Endothelial cell (in vitro differentiated cells): ENCODE data around the gene CCAR1. TPM values are rescaled to one million over a fixed set of nuclear protein-coding genes. Genes with fewer than 3 reads are reported as not detected.
"Not testable (repeated sequence)": the region's sequence is repeated elsewhere in the genome, so short reads cannot be mapped to it uniquely, and the experiment has no call there.

Source experiments
- DNase-seq: peaks from one replicate; pipeline ENCODE4 v3.0.0; 2021; ENCODE audit warnings: low spot score
- H3K27ac Mint-ChIP-seq: one replicate; pipeline ENCODE4 v1.8.0; 2021; ENCODE audit warnings: mixed read lengths, inconsistent platforms; ENCODE audit not compliant: unreplicated experiment
- H3K27me3 Mint-ChIP-seq: one replicate; pipeline ENCODE4 v1.8.0; 2021; ENCODE audit warnings: mild to moderate bottlenecking, moderate library complexity, mixed read lengths, inconsistent platforms; ENCODE audit not compliant: unreplicated experiment
- H3K36me3 Mint-ChIP-seq: one replicate; pipeline ENCODE4 v1.8.0; 2021; ENCODE audit warnings: mild to moderate bottlenecking, low read depth, mixed read lengths, inconsistent platforms; ENCODE audit not compliant: unreplicated experiment
- H3K4me1 Mint-ChIP-seq: one replicate; pipeline ENCODE4 v1.8.0; 2021; ENCODE audit warnings: mild to moderate bottlenecking, mixed read lengths, inconsistent platforms; ENCODE audit not compliant: unreplicated experiment
- H3K4me3 Mint-ChIP-seq: one replicate; pipeline ENCODE4 v1.8.0; 2021; ENCODE audit warnings: mild to moderate bottlenecking, mixed read lengths, inconsistent platforms; ENCODE audit not compliant: unreplicated experiment
- H3K9me3 Mint-ChIP-seq: one replicate; pipeline ENCODE4 v1.8.0; 2021; ENCODE audit warnings: mixed read lengths, inconsistent platforms; ENCODE audit not compliant: unreplicated experiment
- CTCF ChIP-seq: fragments of 200-600 bp; sonication (generic); IDR thresholded peaks from one replicate; pipeline ENCODE4 v1.5.0; 2021; ENCODE audit warnings: antibody characterized with exemption; ENCODE audit not compliant: unreplicated experiment
- total RNA-seq: library from RNA; stranded (reverse); fragmentation: NEBNext Ultra II Directional; extraction: Animal tissue kit (Norgen Biotek cat#: 25700); gene quantifications from one replicate; pipeline ENCODE4 v1.2.1, GENCODE V29; 2021; ENCODE audit not compliant: unreplicated experiment

CCAR1 gene
- total RNA-seq, 1 donor from 2014 or later, result 86.1 TPM

- H3K27me3 Mint-ChIP-seq, result no peaks in the 10 kb centered on the region
- no peak overlapping the region for H3K27ac Mint-ChIP-seq
- H3K4me1 Mint-ChIP-seq, result no peaks in the 10 kb centered on the region
- H3K36me3 Mint-ChIP-seq, result no peaks in the 10 kb centered on the region
- H3K4me3 Mint-ChIP-seq, result no peak overlapping the region
- no peak for DNase-seq
- H3K9me3 Mint-ChIP-seq, result no peaks in the 10 kb centered on the region
- no peak for TF ChIP-seq CTCF
Measured at GRCh38 chr10:68705548-68705947, 15.5 kb upstream of the CCAR1 start.

GRCh38 chr10:68708987-68709386 lies 12.1 kb upstream of the CCAR1 start:
- not testable (repeated sequence) for H3K4me3 Mint-ChIP-seq, H3K36me3 Mint-ChIP-seq, H3K9me3 Mint-ChIP-seq, H3K4me1 Mint-ChIP-seq, H3K27me3 Mint-ChIP-seq, DNase-seq, H3K27ac Mint-ChIP-seq

GRCh38 chr10:68713065-68713464 lies 8.0 kb upstream of the CCAR1 start:
- not testable (repeated sequence) for H3K4me3 Mint-ChIP-seq, DNase-seq, H3K27ac Mint-ChIP-seq, H3K36me3 Mint-ChIP-seq, H3K9me3 Mint-ChIP-seq, H3K27me3 Mint-ChIP-seq, H3K4me1 Mint-ChIP-seq

- Mint-ChIP-seq H3K9me3 (no peaks in the 10 kb centered on the region), H3K36me3 (peaks cover 11% of the 10 kb centered on the region), H3K27ac (no peak overlapping the region), H3K4me1 (peaks cover 5% of the 10 kb centered on the region), H3K27me3 (peaks cover 5% of the 10 kb centered on the region), H3K4me3 (no peak overlapping the region)
- DNase-seq, result no peak
- no peak for TF ChIP-seq CTCF
Measured at GRCh38 chr10:68717435-68717834, 3.6 kb upstream of the CCAR1 start.

- Mint-ChIP-seq H3K36me3 (peaks cover 16% of the 10 kb centered on the region), H3K9me3 (no peaks in the 10 kb centered on the region), H3K4me1 (peaks cover 6% of the 10 kb centered on the region), H3K27ac (peak overlapping the region; percentile 89), H3K27me3 (peaks cover 5% of the 10 kb centered on the region), H3K4me3 (peak overlapping the region; percentile 87)
- no peak for DNase-seq
- no peak for TF ChIP-seq CTCF
Measured at GRCh38 chr10:68721673-68722335, 765 bp downstream of the CCAR1 start.

GRCh38 chr10:68725016-68725415 lies 4.0 kb downstream of the CCAR1 start:
- peaks cover 29% of the 10 kb centered on the region for H3K36me3 Mint-ChIP-seq
- H3K27me3 Mint-ChIP-seq, result peaks cover 5% of the 10 kb centered on the region
- no peaks in the 10 kb centered on the region for H3K9me3 Mint-ChIP-seq
- DNase-seq, result no peak
- TF ChIP-seq CTCF, result no peak
- H3K27ac Mint-ChIP-seq, result no peak overlapping the region
- no peak overlapping the region for H3K4me3 Mint-ChIP-seq
- H3K4me1 Mint-ChIP-seq, result peaks cover 6% of the 10 kb centered on the region
